ENCODE data around the gene B4GALT2.

B4GALT2 gene

DNA sequence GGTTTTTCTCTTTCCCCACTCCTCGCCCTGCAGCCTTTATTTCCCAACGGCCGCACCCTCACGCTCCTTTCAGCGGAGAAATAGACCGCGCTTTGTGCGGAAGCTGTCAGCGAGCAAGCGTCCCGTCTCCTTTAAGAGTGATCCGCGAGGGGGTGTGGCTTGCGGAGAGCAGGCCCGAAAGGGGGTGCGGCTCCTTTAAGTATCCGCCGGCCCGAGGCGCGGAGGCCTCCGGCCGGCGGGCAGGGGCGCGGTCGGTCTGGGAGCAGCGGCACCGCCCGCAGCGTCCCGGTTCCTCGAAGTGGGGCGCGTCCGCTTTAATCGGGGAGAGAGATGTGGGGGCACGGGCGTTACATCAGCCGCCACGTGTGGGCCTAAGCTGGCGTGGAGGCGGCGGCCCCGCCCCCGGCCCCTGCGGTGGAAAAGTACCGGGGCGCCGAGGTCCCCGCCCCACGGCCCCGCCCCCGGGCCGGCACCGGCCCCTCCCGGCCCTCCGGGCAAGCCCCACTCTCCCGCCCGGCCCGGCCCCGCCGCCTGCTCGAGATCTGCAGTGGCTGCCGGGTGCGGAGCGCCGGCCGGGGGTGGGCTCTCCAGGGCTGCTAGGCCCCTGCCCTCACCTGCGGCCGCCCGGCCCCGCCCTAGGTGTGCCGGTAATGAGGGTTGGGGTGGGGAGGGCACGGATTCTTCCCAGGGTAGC is 51.0 kb downstream of the B4GALT2 start:
- peak; percentile 85 for DNase-seq (ENCODE audit: low read depth)

DNA sequence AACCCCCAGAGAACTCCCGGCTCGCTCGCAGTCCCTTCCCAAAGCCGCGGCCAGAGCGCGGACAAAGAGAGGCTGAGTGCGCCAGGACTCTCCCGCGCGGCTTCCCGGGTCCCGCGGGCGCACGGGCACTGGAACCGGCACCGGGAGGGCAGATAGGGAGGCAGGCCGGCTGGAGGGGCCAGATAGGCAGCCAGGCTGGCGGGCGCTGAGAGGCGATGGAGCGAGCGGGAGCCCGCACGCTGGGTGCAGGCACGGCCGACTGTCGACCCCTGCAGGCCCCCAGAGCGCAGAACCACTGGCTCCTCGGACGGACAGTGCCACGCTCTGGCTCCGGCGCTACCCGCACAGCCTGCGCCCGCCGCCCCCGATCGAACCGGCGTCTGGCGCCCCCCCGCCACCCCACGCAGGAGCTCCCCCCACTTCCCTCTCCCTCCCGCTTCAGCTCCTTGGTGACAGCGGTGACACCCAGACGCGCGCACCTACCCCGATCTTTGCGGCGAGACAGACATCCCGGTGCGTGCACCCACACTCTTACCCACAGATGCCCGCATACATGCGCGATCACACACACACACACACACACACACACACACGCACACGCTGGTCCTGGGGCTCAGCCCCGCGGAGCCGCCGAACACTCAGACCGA is 51.7 kb downstream of the B4GALT2 start:
- peak; percentile 54 for DNase-seq (ENCODE audit: low read depth)

DNA sequence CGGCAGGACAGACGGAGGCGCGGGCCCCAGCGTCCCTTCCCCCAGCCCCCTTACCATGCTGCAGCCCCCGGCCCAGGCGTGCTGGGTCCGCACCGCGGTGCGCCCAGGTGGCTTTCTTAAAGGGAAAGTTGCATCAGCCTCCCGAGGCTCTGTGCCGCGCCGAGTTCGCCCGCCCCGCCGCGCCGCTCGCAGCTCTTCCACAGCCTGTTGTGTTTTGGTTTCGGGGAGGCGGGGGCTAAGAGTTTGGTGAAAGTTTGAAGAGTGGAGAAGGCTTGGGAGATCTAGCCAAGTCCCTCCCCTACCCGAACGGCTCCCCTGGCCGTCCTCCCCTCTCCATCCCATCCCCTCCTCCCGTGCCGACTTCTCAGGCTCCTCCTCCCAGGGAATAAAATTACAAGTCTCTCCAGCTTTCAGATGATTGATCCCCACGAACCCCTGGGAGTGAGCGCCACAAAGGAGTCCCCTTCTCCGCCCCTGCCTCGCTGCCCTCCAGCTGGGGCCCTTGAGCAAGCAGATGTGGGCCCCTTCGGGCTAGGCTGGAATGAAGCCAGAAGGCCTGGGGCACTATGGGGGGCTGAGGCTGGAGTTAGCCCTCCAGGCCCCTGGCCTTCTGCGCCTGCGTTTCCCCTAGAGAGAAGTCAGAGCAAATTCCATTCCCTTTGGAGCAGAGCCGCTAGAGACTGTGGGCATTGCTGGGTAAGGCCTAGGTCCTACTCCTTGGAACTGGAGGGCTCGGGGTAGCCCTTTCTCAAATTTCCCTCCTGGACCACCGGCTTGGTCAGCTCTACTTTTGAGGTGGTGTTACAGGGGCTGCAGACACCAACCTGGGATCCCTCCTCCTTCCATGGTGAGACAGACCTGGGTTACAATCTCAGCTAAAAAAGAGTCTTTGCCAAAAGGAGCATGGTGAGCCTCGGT is 52.5 kb downstream of the B4GALT2 start, which contains the start of gene SLC6A9:
SLC6A9 (minus strand) TSS at position 211 of the 918 bp plus-strand sequence. CDS start 7,185 bp downstream, outside the sequence.
- DNase-seq (ENCODE audit: low read depth), result peak; percentile 40

DNA sequence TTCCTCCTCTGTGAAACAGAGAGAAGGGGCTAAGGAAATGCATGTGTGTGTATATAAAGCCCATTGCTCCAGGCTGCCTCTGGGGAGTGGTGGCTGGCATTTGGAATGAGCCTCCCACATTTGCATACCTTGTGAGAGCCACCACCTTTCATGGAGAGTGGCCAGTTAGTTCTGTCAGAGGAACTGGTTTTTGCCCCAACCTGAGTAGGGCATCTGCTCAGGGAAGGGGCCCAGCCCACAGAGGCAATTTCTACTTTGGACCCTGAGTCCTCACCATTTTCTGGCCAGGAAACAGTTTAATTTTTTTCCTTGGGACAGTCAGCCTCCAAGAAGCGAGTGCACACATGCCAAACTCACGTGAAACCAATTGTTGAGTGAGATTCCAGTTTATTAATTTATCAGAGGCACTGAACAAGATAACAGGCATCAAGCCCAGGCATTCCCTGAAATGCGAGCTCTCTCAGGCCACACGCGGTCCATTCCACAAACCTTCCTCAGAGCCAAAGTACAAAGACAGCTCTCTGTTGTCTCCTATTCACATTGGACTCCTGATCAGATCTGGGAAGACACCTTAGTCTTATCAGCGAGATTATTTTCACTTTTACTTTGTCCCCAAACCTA is 53.3 kb downstream of the B4GALT2 start:
- DNase-seq (ENCODE audit: low read depth), result no peak

DNA sequence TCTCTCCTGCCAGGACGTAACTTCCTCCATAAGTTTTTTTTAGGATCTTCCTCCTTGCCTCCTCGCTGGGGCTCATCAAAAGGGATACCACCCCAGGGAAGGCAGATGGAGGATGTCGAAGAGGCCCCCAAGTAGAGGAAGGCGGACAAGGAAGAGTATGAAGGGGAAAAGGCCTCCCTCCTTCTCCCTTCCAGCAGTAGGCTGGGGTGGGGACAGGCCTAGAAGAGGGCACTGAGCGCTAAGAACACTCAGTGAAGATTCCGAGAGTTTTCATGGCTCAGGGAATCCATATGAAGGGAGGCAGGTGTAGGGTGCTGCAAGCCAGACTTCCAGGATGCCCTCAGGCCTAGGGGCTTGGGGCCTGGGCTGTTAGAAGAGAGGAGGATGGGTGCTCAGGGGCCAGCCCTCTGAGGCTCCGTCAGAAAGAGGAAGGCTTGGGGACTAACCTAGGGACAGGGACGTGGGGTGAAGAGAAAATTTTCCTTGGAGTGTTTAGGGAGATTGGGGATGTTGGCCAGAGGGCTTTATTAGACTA is 54.1 kb downstream of the B4GALT2 start:
- DNase-seq (ENCODE audit: low read depth), result no peak

DNA sequence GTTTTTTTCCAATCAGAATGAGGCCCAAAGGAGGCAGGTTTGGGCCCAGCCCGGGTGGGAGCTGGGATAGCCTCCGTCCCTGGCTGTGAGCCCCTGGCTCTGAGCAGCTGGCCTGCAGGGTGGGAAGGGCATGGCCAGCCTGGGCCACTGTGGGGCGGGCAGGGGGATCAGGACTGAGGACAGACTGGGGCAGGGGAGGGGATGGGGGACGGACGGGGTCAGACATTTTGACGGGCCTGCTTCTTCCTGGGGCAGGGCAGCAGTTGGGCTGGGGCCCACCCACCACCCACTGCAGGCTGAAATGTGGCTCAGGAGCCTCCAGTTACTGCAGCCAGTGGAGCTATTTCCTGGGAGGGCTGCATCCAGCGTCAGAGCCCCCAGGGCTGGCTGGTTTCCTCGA is 54.7 kb downstream of the B4GALT2 start:
- no peak for DNase-seq (ENCODE audit: low read depth)

DNA sequence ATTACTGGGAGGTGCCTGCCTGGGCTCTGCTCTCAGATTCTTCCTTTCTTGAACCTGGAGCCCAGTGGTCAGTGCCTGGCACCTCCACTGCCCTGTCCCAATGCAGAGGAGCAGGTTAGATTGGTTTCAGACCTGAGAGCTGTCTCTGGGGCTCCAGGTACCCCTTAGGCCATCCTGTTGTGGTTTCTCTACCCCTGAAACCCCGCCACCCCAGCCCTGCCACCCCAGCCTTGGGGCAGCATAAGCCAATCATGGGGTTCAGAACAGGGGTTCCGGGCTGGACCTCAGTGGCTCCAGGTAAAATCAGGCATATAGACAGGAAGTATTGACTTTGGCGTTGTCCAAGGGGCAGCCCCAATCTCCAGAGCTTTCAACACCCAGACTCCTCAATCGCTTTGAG is 55.4 kb downstream of the B4GALT2 start:
- no peak for DNase-seq (ENCODE audit: low read depth)

DNA sequence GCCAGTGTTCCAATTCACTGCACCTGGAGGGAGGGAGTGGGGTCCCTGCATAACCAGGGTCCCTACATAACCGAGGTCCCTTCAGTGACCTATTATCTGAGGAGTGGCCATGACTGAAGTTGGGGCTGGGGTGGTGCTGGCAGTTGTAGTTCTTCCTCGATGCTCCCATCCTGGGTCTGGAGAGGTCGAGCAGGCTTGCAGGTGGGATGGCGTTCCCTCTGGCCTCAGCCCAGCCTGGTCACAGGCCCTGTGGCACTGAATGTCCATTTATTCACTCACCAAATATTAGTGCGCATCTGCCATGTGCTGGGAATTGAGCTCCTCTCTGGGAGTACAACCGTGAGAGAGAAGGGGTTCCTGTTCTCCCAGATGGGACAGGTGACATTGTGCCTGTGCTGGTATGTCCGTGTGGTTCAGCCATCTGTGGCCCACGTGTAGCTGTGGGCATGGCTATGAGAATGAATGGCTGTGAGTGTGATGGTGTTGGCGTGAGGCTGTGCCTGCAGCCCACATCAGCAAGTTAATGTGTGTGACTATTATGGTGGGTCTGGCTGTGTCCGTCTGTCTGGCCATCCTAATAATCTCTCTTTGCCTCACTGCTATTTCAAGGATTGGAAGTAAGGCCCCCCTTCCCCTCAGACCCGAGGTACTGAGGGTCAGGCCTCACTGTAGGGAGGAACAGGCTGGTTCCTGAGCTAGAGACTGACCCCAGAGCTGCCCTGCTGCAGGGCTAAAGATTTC is 56.1 kb downstream of the B4GALT2 start:
- no peak for DNase-seq (ENCODE audit: low read depth)

DNA sequence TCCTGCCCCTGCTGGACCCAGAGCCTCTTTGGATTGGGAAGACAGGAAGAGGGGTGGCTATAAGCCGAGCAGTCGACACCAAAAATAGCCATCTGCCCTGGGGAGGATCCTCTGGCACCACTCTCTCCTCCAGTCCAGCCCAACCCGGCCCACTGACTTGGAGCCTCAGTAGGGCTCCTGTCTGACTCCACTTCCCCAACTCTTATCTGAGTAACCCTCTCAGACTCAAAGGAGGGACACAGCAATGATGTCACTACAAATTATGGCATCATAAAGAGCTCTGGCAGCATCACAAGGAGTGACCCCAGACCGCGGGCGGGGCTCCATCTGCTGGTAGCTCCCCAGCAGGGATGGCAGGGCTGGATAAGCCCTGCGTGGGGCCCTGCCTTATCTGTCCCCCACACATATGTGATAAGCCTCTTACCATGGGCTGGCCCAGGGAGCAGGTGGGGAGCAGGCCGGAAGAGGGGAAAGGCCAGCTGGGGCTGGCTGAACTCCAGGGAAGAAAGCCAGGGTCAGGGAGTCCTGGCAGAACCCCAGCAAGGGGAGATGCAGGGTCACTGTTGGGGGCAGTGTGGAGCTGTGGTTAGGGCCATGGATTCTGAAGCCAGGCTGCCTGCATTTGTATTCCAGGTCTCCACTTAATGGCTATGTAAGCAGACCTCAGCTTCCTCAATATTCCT is 56.9 kb downstream of the B4GALT2 start:
- DNase-seq (ENCODE audit: low read depth), result no peak

DNA sequence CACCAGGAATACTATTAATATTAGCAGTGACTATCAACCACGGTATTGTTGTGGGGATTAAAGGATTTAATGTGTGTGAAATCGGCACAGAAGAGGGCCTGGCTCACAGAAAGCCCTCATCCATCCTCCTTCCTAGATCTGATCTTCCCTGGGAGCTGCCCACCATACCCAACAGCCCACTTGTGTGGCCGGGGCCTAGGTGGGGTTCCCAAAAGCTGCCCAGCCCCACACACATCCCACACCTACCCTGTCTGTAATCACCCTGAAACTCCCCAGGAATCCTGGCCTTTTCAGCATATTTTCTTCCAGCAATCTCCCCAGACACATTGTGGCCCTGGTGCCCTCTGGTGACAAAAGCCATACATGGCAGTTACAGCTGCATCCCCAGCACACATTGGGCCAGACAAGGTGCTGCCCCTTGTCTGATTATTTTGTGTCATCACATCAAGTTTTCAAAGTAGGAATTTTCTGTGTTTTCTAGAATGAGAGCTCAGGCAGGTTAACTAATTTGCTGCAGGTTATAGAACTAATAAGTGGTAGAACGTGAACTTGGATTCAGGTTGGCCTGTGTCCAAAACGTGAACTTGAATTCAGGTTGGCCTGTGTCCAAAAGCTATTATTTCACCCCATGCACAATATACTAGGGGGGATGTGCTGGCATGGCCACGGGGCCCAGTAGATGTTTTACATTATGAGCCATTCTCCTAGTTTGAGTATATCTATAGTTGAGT is 57.6 kb downstream of the B4GALT2 start:
- peak; percentile 55 for DNase-seq (ENCODE audit: low read depth)

DNA sequence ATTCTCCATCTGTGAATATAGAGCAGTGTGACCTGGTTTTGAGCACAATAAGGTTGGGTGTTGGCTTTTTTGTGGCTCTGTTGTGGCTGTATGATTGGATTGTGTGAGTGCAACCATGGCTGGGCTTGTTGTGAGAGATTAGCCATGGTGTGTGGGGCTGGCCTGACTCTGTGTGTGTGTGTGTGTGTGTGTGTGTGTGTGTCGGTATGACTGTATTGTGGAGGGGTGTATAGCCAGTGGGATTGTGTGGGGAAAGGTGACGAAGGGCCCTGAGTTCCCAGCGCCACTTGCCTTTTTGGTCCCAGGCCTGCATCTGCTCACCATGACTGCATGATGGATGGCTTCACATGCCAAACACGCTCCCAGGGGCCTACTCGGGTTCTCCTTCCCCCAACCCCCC is 58.1 kb downstream of the B4GALT2 start:
- DNase-seq (ENCODE audit: low read depth), result no peak

DNA sequence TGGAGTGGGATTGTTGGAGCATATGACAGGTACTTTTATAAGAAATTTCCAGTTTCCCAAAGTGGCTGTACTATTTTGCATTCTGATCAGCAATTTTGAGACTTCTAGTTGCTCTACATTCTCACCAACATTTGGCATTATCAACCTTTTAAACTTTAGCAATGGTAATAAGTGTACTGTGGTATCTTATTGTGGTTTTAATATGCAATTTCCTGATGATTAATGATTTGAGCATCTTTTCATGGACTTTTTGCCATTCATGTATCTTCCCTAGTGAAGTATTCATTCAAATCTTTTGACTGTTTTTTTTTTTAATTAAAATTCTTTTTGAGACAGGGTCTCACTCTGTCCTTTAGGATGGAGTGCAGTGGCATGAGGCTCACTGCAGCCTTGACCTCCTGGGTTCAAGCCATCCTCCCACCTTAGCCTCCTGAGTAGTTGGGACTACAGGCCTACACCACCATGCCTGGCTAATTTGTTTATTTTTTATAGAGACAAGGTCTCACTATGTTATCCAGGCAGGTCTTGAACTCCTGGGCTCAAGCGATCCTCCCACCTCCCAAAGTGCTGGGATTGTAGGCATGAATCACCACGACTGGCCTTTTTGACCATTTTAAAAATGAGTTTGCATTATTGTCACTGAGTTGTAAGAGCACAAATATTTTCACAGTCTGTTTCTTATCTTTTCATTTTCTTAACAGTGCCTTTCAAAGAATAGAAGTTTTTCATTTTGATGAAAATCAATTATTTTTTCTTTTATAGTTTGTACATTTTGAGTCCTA is 60.1 kb downstream of the B4GALT2 start:
- no peak for DNase-seq (ENCODE audit: low read depth)

DNA sequence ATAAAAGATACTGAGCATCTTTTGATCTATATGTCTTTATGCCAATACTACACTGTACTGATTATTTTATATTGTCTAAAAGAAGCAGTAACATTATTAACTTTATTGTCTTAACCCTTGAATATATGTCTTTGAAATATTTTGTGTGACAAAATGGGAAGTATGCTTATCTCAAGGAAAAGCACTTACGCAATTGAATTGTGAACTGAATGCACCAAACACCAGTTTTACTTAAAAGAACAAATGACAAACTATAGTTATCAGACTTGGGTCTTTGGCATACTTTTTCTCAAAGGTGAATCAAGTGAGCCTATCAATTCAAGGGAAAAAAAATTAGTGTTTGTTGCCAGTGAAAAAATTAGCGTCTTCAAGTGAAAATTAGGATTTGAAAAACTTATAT is 61.4 kb downstream of the B4GALT2 start:
- DNase-seq (ENCODE audit: low read depth), result no peak

All from stimulated activated CD4-positive, alpha-beta T cell treated with anti-CD3 and anti-CD28 coated beads, Interleukin-2, amount 100 ng/mL, for 4 hours (primary cell).